Osteoblast (primary cell): ENCODE results near the gene NDUFS3. TPM values are rescaled to one million over a fixed set of nuclear protein-coding genes. Genes with fewer than 3 reads are reported as not detected.

Experiments
- DNase-seq: peaks from one replicate; pipeline ENCODE4 v3.0.0; 2011; ENCODE audit warnings: low spot score, mixed read lengths; ENCODE audit not compliant: insufficient read length; ENCODE audit errors: missing footprints
- H2AFZ ChIP-seq: 2 replicates; pipeline ENCODE4 v1.6.0; 2011; ENCODE audit warnings: mild to moderate bottlenecking, low read length
- H3K27ac ChIP-seq: 2 replicates; pipeline ENCODE4 v1.5.1; 2011; ENCODE audit warnings: mild to moderate bottlenecking, low read depth, low read length, moderate library complexity
- H3K27me3 ChIP-seq: 2 replicates; pipeline ENCODE4 v1.6.0; 2012; ENCODE audit warnings: mild to moderate bottlenecking, control low read depth, inconsistent platforms, low read length, moderate library complexity; ENCODE audit not compliant: insufficient read depth
- H3K36me3 ChIP-seq: 2 replicates; pipeline ENCODE4 v1.5.1; 2011; ENCODE audit warnings: mild to moderate bottlenecking, low read length, control low read depth, moderate library complexity; ENCODE audit not compliant: insufficient read depth
- H3K4me1 ChIP-seq: 2 replicates; pipeline ENCODE4 v1.5.1; 2011; ENCODE audit warnings: mild to moderate bottlenecking, low read length, control low read depth, moderate library complexity; ENCODE audit not compliant: insufficient read depth
- H3K4me2 ChIP-seq: 2 replicates; pipeline ENCODE4 v1.6.0; 2011; ENCODE audit warnings: mild to moderate bottlenecking, low read length; ENCODE audit not compliant: insufficient read depth
- H3K4me3 ChIP-seq: fragments of 200-600 bp; sonication (generic); 3 replicates; pipeline ENCODE4 v1.5.1; 2012; ENCODE audit warnings: mild to moderate bottlenecking, low read length, inconsistent platforms; ENCODE audit not compliant: insufficient read depth
- H3K79me2 ChIP-seq: 2 replicates; pipeline ENCODE4 v1.6.0; 2012; ENCODE audit warnings: mild to moderate bottlenecking, low read length, control low read depth, inconsistent platforms; ENCODE audit not compliant: insufficient read depth
- H3K9me3 ChIP-seq: 2 replicates; pipeline ENCODE4 v1.5.1; 2011; ENCODE audit warnings: low read depth, low read length, control low read depth
- H4K20me1 ChIP-seq: 2 replicates; pipeline ENCODE4 v1.6.0; 2012; ENCODE audit warnings: mild to moderate bottlenecking, low read length, control low read depth; ENCODE audit not compliant: insufficient read depth
- total RNA-seq: library from RNA; depleted of rRNA; stranded (reverse); fragments of >200 nt; gene quantifications from 2 replicates; pipeline ENCODE4 v1.2.3, GENCODE V29; 2012
- TF ChIP-seq, protein P1 (sequence below): IDR thresholded peaks from 2 replicates; pipeline ENCODE4 v1.5.1; 2011; ENCODE audit warnings: mild to moderate bottlenecking, low read depth, low read length, moderate library complexity; ENCODE audit errors: extremely low read depth

Gene NDUFS3
- total RNA-seq, 1 donor, result 55.0 TPM

DNA sequence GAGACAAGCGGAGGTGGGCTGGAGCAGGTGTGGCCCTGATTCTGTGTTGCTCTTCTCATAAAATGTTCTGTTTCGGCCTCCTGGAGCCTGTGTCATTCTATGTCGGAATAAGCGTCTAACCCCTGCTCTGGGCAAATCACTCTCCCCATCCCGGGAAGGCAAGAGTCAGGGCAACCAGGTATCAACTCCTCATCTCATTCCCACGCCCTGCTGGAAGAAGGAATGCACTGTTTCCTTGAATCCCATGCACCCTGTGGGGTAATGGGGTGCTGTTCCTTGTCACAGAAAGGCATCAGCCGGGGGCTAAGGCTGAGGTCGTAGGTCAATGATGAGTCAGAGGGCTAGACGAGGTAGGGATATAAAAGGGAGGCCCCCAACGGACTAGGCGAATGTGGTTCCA is 10.2 kb downstream of the NDUFS3 start:
- H3K4me3 ChIP-seq, result no peak overlapping the region
- no peak overlapping the region for H2AFZ ChIP-seq
- no peaks in the 10 kb centered on the region for H3K79me2 ChIP-seq
- H3K36me3 ChIP-seq, result peaks cover 3% of the 10 kb centered on the region
- H3K9me3 ChIP-seq, result no peaks in the 10 kb centered on the region
- DNase-seq, result peak; percentile 52
- TF ChIP-seq, protein P1, sequence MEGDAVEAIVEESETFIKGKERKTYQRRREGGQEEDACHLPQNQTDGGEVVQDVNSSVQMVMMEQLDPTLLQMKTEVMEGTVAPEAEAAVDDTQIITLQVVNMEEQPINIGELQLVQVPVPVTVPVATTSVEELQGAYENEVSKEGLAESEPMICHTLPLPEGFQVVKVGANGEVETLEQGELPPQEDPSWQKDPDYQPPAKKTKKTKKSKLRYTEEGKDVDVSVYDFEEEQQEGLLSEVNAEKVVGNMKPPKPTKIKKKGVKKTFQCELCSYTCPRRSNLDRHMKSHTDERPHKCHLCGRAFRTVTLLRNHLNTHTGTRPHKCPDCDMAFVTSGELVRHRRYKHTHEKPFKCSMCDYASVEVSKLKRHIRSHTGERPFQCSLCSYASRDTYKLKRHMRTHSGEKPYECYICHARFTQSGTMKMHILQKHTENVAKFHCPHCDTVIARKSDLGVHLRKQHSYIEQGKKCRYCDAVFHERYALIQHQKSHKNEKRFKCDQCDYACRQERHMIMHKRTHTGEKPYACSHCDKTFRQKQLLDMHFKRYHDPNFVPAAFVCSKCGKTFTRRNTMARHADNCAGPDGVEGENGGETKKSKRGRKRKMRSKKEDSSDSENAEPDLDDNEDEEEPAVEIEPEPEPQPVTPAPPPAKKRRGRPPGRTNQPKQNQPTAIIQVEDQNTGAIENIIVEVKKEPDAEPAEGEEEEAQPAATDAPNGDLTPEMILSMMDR, result no peak
- peak overlapping the region; percentile 33 for H3K4me2 ChIP-seq
- no peaks in the 10 kb centered on the region for H3K4me1 ChIP-seq
- no peaks in the 10 kb centered on the region for H4K20me1 ChIP-seq
- H3K27ac ChIP-seq, result no peak overlapping the region
- H3K27me3 ChIP-seq, result peaks cover 36% of the 10 kb centered on the region

DNA sequence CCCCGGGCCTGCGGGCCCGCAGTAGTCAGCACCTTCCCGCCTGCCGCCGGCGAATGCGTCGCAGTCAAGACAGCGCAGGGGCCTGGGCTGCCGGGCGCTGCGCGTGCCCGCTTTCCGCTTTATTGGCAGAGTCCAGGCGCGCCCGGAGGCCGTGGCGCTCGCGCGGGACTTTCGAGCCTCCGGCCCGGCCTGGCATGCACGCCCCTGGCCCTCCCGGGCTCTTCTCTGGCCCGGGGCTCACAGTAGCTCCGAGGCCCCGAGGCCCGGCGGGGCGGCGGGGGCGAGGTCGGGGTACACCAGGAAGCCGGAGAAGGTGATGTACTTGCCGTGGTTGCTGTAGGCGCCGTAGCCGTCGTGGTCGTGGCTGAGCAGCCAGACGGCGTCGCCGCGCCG is 10.7 kb downstream of the NDUFS3 start:
- Histone ChIP-seq H3K27ac (no peak overlapping the region), H2AFZ (peak overlapping the region; percentile 71), H3K4me2 (peak overlapping the region; percentile 33), H3K4me1 (no peaks in the 10 kb centered on the region), H3K36me3 (no peaks in the 10 kb centered on the region), H4K20me1 (peaks cover 2% of the 10 kb centered on the region), H3K9me3 (no peaks in the 10 kb centered on the region), H3K4me3 (peak overlapping the region; percentile 42), H3K27me3 (peaks cover 41% of the 10 kb centered on the region), H3K79me2 (no peaks in the 10 kb centered on the region)
- no peak for DNase-seq
- TF ChIP-seq, protein P1, result no peak

DNA sequence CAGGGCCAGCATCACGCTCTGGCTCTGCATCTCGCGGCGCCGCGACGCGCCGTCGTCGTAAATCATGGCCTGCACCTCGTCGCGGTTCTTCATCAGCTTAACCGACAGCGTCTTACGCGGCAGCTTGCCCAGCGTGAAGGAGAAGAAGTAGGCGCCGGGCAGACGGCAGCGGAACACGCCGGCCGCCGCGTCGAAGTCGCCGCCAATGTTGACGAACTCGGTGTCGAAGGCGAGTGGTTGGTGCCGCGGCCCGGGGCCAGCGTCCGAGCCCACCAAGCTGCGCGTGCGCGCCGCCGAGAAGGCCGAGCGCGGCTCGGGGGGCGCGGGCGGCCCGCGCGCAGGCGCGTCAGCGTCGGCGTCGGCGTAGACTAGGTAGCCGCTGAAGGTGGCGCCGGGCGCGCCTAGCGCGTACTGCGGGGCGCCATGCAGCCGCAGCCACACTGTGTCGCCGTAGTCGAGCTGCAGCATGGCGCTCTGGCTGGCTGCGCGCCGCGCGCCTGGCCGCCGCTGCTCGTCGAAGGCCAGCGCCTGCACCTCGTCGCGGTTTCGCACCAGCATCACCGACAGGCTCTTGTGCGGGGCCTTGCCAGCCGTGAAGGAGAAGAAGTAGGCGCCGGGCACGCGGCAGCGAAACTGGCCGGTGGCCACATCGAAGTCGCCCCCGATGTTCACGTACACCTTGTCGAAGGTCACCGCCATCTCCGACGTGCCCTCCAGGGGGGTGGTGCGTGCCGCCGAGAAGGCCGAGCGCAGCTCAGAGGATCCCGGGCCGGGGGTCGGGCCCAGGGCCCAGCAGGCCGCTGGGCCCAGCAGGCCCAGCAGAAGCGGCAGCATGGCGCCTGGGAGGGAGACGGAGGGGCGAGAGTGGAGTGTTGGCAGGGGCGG is 11.3 kb downstream of the NDUFS3 start:
- peak; percentile 83 for DNase-seq
- H3K4me3 ChIP-seq, result peak overlapping the region; percentile 42

DNA sequence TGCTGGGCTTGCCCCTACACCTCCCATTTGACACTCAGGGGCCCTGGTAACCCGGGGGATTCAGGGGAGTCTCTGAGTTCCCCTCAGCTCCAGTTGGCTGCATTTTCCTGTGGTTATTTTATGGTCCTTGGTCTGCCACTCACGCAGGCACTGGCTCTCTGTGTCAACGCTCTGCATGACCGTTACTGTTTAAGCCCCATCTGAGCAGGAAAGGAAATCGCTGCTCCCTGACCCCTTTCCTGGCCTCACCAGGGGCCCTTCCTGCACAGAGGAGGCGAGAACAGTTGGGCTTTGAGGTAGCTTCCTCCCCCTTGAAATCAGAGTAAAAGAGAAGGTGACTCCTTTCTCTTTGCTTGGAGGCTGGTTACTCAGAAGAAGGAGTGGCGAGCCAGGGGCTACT is 12.9 kb downstream of the NDUFS3 start:
- H3K27ac ChIP-seq, result no peak overlapping the region
- no peaks in the 10 kb centered on the region for H3K9me3 ChIP-seq
- H2AFZ ChIP-seq, result no peak overlapping the region
- no peak overlapping the region for H3K4me2 ChIP-seq
- no peaks in the 10 kb centered on the region for H3K79me2 ChIP-seq
- H3K4me1 ChIP-seq, result no peaks in the 10 kb centered on the region
- H3K36me3 ChIP-seq, result no peaks in the 10 kb centered on the region
- peaks cover 4% of the 10 kb centered on the region for H4K20me1 ChIP-seq
- TF ChIP-seq, protein P1, result no peak
- peak; percentile 78 for DNase-seq
- H3K4me3 ChIP-seq, result no peak overlapping the region
- peaks cover 55% of the 10 kb centered on the region for H3K27me3 ChIP-seq

More for the DNA sequence above, 11.3 kb downstream of the NDUFS3 start:
- no peaks in the 10 kb centered on the region for H3K9me3 ChIP-seq
- H3K4me2 ChIP-seq, result peak overlapping the region; percentile 33
- H3K36me3 ChIP-seq, result no peaks in the 10 kb centered on the region
- TF ChIP-seq, protein P1, result no peak
- peaks cover 4% of the 10 kb centered on the region for H4K20me1 ChIP-seq
- H3K27me3 ChIP-seq, result peaks cover 47% of the 10 kb centered on the region
- peak overlapping the region; percentile 71 for H2AFZ ChIP-seq
- H3K4me1 ChIP-seq, result no peaks in the 10 kb centered on the region
- H3K27ac ChIP-seq, result no peak overlapping the region
- H3K79me2 ChIP-seq, result no peaks in the 10 kb centered on the region
